WTC11 (cell line): ENCODE data around the gene SCO1. TPM values are rescaled to one million over a fixed set of nuclear protein-coding genes. Genes with fewer than 3 reads are reported as not detected.

Experiments used
- ATAC-seq: fragments of 200-7000 bp; cut with Tn5 transposase; 2 replicates; pipeline ENCODE4 v1.10.0; 2021; ENCODE audit warnings: mild to moderate bottlenecking, moderate library complexity
- CTCF ChIA-PET: fragments of 300-600 bp; sonication (Branson Sonifier 250); formaldehyde crosslinking; loops from one replicate; lab custom pipeline; 2021; ENCODE audit warnings: antibody characterized with exemption; lab: Charles Lee
- POLR2A ChIA-PET: fragments of 350-600 bp; sonication (Branson Sonifier 250); formaldehyde crosslinking; loops from one replicate; lab custom pipeline; 2021; ENCODE audit warnings: antibody characterized with exemption; lab: Charles Lee
- DNase-seq: peaks from one replicate; pipeline ENCODE4 v3.0.0; 2021; ENCODE audit warnings: low spot score
- H3K27ac Mint-ChIP-seq: 2 replicates; pipeline ENCODE4 v1.8.0; 2021; ENCODE audit warnings: mixed read lengths
- H3K27me3 Mint-ChIP-seq: 2 replicates; pipeline ENCODE4 v1.8.0; 2021; ENCODE audit warnings: low read depth, mild to moderate bottlenecking, moderate library complexity, mixed read lengths
- H3K36me3 Mint-ChIP-seq: 2 replicates; pipeline ENCODE4 v1.8.0; 2021; ENCODE audit warnings: mixed read lengths
- H3K4me1 Mint-ChIP-seq: 2 replicates; pipeline ENCODE4 v1.8.0; 2022; ENCODE audit warnings: mixed read lengths
- H3K4me3 Mint-ChIP-seq: 2 replicates; pipeline ENCODE4 v1.8.0; 2021; ENCODE audit warnings: mild to moderate bottlenecking, moderate library complexity, mixed read lengths
- H3K9me3 Mint-ChIP-seq: 2 replicates; pipeline ENCODE4 v1.8.0; 2021; ENCODE audit warnings: mixed read lengths
- ATF1 ChIP-seq: sonication (generic); formaldehyde crosslinking; IDR thresholded peaks from 2 replicates; pipeline ENCODE4 v1.8.1; 2023; ENCODE audit warnings: mild to moderate bottlenecking, moderate library complexity, missing genetic modification reagents
- GRHL2 ChIP-seq: fragments of 250-450 bp; sonication (Bioruptor Pico); IDR thresholded peaks from 2 replicates; pipeline ENCODE4 v1.8.0; 2022; ENCODE audit warnings: mild to moderate bottlenecking, moderate library complexity; ENCODE audit not compliant: insufficient replicate concordance, severe bottlenecking
- JAZF1 ChIP-seq: fragments of 250-450 bp; sonication (Bioruptor Pico); IDR thresholded peaks from 2 replicates; pipeline ENCODE4 v1.9.0; 2021; ENCODE audit warnings: moderate library complexity, mild to moderate bottlenecking, inconsistent platforms
- KAT7 ChIP-seq: sonication (generic); formaldehyde crosslinking; IDR thresholded peaks from 2 replicates; pipeline ENCODE4 v1.8.1; 2023; ENCODE audit warnings: missing genetic modification reagents, mild to moderate bottlenecking, borderline replicate concordance
- MXD4 ChIP-seq: fragments of 250-450 bp; sonication (Bioruptor Pico); IDR thresholded peaks from 2 replicates; pipeline ENCODE4 v1.8.0; 2021; ENCODE audit warnings: mild to moderate bottlenecking, moderate library complexity, borderline replicate concordance
- NR3C1 ChIP-seq: sonication (generic); formaldehyde crosslinking; conservative IDR thresholded peaks from 2 replicates; pipeline ENCODE4 v1.8.1; 2023; ENCODE audit warnings: low read depth, mild to moderate bottlenecking, missing genetic modification reagents
- SMAD4 ChIP-seq: sonication (generic); formaldehyde crosslinking; IDR thresholded peaks from 2 replicates; pipeline ENCODE4 v1.8.0; 2022; ENCODE audit warnings: mild to moderate bottlenecking, missing genetic modification reagents
- TCF7 ChIP-seq: sonication (generic); formaldehyde crosslinking; IDR thresholded peaks from 2 replicates; pipeline ENCODE4 v1.8.0; 2022; ENCODE audit warnings: mild to moderate bottlenecking, low read depth, missing genetic modification reagents, moderate library complexity
- TP53 ChIP-seq: sonication (generic); formaldehyde crosslinking; IDR thresholded peaks from 2 replicates; pipeline ENCODE4 v1.8.1; 2023; ENCODE audit warnings: mild to moderate bottlenecking, missing genetic modification reagents
- ZNF121 ChIP-seq: sonication (generic); formaldehyde crosslinking; IDR thresholded peaks from 2 replicates; pipeline ENCODE4 v1.8.0; 2023; ENCODE audit warnings: missing genetic modification reagents
- ZNF219 ChIP-seq: sonication (generic); formaldehyde crosslinking; IDR thresholded peaks from 2 replicates; pipeline ENCODE4 v1.8.0; 2023; ENCODE audit warnings: missing genetic modification reagents, mild to moderate bottlenecking, borderline replicate concordance
- ZNF232 ChIP-seq: sonication (generic); formaldehyde crosslinking; IDR thresholded peaks from 2 replicates; pipeline ENCODE4 v1.8.0; 2022; ENCODE audit warnings: mild to moderate bottlenecking, missing genetic modification reagents
- ZNF263 ChIP-seq: sonication (generic); formaldehyde crosslinking; IDR thresholded peaks from 2 replicates; pipeline ENCODE4 v1.8.1; 2022; ENCODE audit warnings: low read depth, mild to moderate bottlenecking, moderate library complexity, missing genetic modification reagents
- total RNA-seq: library from RNA; stranded (reverse); gene quantifications from 3 replicates; pipeline ENCODE4 v1.2.3, GENCODE V29; 2021
- TF ChIP-seq, protein P1 (sequence below): sonication (generic); formaldehyde crosslinking; IDR thresholded peaks from 2 replicates; pipeline ENCODE4 v1.8.1; 2022; ENCODE audit warnings: low read depth, missing genetic modification reagents, borderline replicate concordance
- TF ChIP-seq, protein P2 (sequence below): sonication (generic); formaldehyde crosslinking; IDR thresholded peaks from 2 replicates; pipeline ENCODE4 v1.8.1; 2022; ENCODE audit warnings: mild to moderate bottlenecking, missing genetic modification reagents, moderate library complexity, borderline replicate concordance
- TF ChIP-seq, protein P3 (sequence below): fragments of 250-450 bp; sonication (Bioruptor Pico); IDR thresholded peaks from 2 replicates; pipeline ENCODE4 v1.9.0; 2021; ENCODE audit warnings: moderate library complexity, mild to moderate bottlenecking, inconsistent platforms, borderline replicate concordance
- TF ChIP-seq, protein P4 (sequence below): sonication (generic); formaldehyde crosslinking; IDR thresholded peaks from 2 replicates; pipeline ENCODE4 v1.8.0; 2022; ENCODE audit warnings: mild to moderate bottlenecking, missing genetic modification reagents
- TF ChIP-seq, protein P5 (sequence below): sonication (generic); formaldehyde crosslinking; IDR thresholded peaks from 2 replicates; pipeline ENCODE4 v1.8.1; 2022; ENCODE audit warnings: missing genetic modification reagents, borderline replicate concordance
- TF ChIP-seq, protein P6 (sequence below): fragments of 250-450 bp; sonication (Bioruptor Pico); IDR thresholded peaks from 2 replicates; pipeline ENCODE4 v1.8.0; 2021; ENCODE audit warnings: mild to moderate bottlenecking
- TF ChIP-seq, protein P7 (sequence below): sonication (generic); formaldehyde crosslinking; IDR thresholded peaks from 2 replicates; pipeline ENCODE4 v1.8.1; 2022; ENCODE audit warnings: low read depth, mild to moderate bottlenecking, moderate library complexity, missing genetic modification reagents, borderline replicate concordance
- TF ChIP-seq, protein P8 (sequence below): sonication (generic); formaldehyde crosslinking; IDR thresholded peaks from 2 replicates; pipeline ENCODE4 v1.8.1; 2023; ENCODE audit warnings: mild to moderate bottlenecking, missing genetic modification reagents, moderate library complexity
- TF ChIP-seq, protein P9 (sequence below): sonication (generic); formaldehyde crosslinking; IDR thresholded peaks from 2 replicates; pipeline ENCODE4 v1.8.1; 2023; ENCODE audit warnings: mild to moderate bottlenecking, missing genetic modification reagents, moderate library complexity

Gene SCO1
- total RNA-seq, 1 experiment from 2014 or later, result 63.8 TPM

DNA sequence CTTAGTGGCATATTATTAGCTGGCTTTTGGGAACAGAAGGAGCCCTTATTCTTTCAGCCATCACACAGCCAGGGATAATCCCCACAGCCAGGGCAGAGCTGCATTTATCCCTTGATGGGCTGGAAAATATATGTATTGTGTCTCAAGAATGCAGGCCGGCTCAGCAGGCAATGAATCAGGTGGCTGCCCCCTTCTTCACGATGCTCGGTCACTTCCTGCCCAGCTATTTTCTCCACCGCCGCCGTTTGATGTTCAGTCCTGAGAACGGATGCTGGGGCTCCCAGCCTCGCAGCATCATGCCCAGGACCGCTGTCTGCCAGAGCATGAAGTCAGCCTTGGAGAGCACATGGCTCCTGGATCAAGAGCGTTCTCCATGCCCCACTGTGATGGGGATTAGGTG lies 35.9 kb downstream of the SCO1 start (continued):
- TF ChIP-seq, protein P1, sequence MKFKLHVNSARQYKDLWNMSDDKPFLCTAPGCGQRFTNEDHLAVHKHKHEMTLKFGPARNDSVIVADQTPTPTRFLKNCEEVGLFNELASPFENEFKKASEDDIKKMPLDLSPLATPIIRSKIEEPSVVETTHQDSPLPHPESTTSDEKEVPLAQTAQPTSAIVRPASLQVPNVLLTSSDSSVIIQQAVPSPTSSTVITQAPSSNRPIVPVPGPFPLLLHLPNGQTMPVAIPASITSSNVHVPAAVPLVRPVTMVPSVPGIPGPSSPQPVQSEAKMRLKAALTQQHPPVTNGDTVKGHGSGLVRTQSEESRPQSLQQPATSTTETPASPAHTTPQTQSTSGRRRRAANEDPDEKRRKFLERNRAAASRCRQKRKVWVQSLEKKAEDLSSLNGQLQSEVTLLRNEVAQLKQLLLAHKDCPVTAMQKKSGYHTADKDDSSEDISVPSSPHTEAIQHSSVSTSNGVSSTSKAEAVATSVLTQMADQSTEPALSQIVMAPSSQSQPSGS (CRISPR knock-in tag), result no peak
- TF ChIP-seq JAZF1 (CRISPR knock-in tag) (no peak), ZNF232 (CRISPR knock-in tag) (no peak), SMAD4 (CRISPR knock-in tag) (no peak), ZNF263 (CRISPR knock-in tag) (no peak), NR3C1 (CRISPR knock-in tag) (no peak)
- TF ChIP-seq, protein P2, sequence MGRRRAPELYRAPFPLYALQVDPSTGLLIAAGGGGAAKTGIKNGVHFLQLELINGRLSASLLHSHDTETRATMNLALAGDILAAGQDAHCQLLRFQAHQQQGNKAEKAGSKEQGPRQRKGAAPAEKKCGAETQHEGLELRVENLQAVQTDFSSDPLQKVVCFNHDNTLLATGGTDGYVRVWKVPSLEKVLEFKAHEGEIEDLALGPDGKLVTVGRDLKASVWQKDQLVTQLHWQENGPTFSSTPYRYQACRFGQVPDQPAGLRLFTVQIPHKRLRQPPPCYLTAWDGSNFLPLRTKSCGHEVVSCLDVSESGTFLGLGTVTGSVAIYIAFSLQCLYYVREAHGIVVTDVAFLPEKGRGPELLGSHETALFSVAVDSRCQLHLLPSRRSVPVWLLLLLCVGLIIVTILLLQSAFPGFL, result no peak
- TF ChIP-seq, protein P3, sequence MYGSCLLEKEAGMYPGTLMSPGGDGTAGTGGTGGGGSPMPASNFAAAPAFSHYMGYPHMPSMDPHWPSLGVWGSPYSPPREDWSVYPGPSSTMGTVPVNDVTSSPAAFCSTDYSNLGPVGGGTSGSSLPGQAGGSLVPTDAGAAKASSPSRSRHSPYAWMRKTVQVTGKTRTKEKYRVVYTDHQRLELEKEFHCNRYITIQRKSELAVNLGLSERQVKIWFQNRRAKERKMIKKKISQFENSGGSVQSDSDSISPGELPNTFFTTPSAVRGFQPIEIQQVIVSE (CRISPR knock-in tag), result no peak
- TF ChIP-seq, protein P4, sequence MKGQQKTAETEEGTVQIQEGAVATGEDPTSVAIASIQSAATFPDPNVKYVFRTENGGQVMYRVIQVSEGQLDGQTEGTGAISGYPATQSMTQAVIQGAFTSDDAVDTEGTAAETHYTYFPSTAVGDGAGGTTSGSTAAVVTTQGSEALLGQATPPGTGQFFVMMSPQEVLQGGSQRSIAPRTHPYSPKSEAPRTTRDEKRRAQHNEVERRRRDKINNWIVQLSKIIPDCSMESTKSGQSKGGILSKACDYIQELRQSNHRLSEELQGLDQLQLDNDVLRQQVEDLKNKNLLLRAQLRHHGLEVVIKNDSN (CRISPR knock-in tag), result no peak

DNA sequence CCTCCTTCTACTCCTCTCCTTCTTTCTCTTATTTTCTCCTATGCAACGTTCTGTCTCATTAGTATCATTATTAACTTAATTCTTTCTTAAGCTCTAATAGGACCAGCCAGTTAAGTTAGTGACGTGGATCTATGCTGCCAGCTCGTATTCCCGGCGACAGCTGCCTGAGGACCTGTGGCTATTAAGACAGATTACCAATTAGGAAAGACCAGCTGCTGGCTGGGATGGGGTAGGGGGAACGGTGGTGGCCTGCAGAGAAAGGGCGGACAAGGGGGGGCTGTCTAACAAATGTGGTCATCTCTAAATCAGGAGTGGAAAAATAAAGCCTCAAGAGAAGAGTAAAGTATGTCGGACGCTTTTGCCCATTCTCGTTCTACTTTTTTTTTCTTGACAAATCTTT lies 39.5 kb downstream of the SCO1 start:
- Mint-ChIP-seq H3K36me3 (no peaks in the 10 kb centered on the region), H3K9me3 (no peaks in the 10 kb centered on the region), H3K27ac (no peak overlapping the region), H3K27me3 (no peaks in the 10 kb centered on the region), H3K4me1 (no peaks in the 10 kb centered on the region), H3K4me3 (no peak overlapping the region)
- POLR2A ChIA-PET, result interaction anchor here (0.6 kb wide), 1 partner anchor 352 kb away, joined by 3 read pairs; no protein-coding TSS in a partner anchor
- ATAC-seq, result no peak
- DNase-seq, result no peak
- CTCF ChIA-PET, result interaction anchor here (1.7 to 3.5 kb wide), 2 partner anchors 11 to 23 kb away, joined by 8 to 23 read pairs; no protein-coding TSS in a partner anchor
- no peak for TF ChIP-seq TP53 (CRISPR knock-in tag)
- no peak for TF ChIP-seq ZNF121 (CRISPR knock-in tag)
- TF ChIP-seq ZNF219 (CRISPR knock-in tag), result no peak
- TF ChIP-seq, protein P3 (CRISPR knock-in tag), result no peak
- TF ChIP-seq, protein P5, sequence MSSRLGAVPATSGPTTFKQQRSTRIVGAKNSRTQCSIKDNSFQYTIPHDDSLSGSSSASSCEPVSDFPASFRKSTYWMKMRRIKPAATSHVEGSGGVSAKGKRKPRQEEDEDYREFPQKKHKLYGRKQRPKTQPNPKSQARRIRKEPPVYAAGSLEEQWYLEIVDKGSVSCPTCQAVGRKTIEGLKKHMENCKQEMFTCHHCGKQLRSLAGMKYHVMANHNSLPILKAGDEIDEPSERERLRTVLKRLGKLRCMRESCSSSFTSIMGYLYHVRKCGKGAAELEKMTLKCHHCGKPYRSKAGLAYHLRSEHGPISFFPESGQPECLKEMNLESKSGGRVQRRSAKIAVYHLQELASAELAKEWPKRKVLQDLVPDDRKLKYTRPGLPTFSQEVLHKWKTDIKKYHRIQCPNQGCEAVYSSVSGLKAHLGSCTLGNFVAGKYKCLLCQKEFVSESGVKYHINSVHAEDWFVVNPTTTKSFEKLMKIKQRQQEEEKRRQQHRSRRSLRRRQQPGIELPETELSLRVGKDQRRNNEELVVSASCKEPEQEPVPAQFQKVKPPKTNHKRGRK (CRISPR knock-in tag), result no peak

DNA sequence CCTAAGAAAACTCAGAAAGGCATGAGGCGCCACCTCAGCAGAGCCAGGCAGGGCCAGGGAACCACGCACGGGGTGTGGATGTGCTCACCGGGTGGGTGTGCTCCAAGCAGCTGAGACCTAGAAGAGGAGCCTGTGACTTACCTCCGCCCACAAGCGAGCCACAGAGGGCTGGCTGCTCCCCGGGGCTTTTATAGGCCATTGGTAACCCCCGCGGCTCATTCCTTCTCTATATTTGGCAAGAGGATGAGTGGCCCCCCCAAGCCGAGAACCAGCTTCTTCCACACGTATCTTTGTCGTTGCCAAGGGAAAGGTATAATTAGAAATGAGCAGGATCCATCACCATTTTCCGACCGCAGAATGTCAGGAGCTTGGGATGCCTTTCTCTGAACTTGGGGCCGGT lies 40.2 kb downstream of the SCO1 start, which contains the start of gene MYH3:
TSS of gene MYH3 (minus strand) at position 162 of the 400 bp plus-strand sequence. CDS start 2,245 bp downstream, outside the sequence.
- no peaks in the 10 kb centered on the region; the same call in 1 of the 2 replicates for H3K27me3 Mint-ChIP-seq
- no peaks in the 10 kb centered on the region for H3K36me3 Mint-ChIP-seq
- TF ChIP-seq, protein P6, sequence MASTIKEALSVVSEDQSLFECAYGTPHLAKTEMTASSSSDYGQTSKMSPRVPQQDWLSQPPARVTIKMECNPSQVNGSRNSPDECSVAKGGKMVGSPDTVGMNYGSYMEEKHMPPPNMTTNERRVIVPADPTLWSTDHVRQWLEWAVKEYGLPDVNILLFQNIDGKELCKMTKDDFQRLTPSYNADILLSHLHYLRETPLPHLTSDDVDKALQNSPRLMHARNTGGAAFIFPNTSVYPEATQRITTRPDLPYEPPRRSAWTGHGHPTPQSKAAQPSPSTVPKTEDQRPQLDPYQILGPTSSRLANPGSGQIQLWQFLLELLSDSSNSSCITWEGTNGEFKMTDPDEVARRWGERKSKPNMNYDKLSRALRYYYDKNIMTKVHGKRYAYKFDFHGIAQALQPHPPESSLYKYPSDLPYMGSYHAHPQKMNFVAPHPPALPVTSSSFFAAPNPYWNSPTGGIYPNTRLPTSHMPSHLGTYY (CRISPR knock-in tag), result no peak
- TF ChIP-seq KAT7, result no peak
- TF ChIP-seq GRHL2, result no peak
- TF ChIP-seq, protein P7, sequence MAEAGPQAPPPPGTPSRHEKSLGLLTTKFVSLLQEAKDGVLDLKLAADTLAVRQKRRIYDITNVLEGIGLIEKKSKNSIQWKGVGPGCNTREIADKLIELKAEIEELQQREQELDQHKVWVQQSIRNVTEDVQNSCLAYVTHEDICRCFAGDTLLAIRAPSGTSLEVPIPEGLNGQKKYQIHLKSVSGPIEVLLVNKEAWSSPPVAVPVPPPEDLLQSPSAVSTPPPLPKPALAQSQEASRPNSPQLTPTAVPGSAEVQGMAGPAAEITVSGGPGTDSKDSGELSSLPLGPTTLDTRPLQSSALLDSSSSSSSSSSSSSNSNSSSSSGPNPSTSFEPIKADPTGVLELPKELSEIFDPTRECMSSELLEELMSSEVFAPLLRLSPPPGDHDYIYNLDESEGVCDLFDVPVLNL (CRISPR knock-in tag), result no peak
- no peak for TF ChIP-seq ZNF121 (CRISPR knock-in tag)
- no peak for TF ChIP-seq ATF1 (CRISPR knock-in tag)
- TF ChIP-seq, protein P8, sequence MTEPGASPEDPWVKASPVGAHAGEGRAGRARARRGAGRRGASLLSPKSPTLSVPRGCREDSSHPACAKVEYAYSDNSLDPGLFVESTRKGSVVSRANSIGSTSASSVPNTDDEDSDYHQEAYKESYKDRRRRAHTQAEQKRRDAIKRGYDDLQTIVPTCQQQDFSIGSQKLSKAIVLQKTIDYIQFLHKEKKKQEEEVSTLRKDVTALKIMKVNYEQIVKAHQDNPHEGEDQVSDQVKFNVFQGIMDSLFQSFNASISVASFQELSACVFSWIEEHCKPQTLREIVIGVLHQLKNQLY, result no peak
- TF ChIP-seq TCF7 (CRISPR knock-in tag), result no peak
- TF ChIP-seq, protein P9, sequence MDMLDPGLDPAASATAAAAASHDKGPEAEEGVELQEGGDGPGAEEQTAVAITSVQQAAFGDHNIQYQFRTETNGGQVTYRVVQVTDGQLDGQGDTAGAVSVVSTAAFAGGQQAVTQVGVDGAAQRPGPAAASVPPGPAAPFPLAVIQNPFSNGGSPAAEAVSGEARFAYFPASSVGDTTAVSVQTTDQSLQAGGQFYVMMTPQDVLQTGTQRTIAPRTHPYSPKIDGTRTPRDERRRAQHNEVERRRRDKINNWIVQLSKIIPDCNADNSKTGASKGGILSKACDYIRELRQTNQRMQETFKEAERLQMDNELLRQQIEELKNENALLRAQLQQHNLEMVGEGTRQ (CRISPR knock-in tag), result no peak
- no peak for TF ChIP-seq MXD4 (CRISPR knock-in tag)
- POLR2A ChIA-PET, result interaction anchor here (0.6 kb wide), 1 partner anchor 351 kb away, joined by 3 read pairs; no protein-coding TSS in a partner anchor
- H3K4me1 Mint-ChIP-seq, result no peaks in the 10 kb centered on the region
- CTCF ChIA-PET, result interaction anchor here (1.7 to 3.5 kb wide), 2 partner anchors 10 to 22 kb away, joined by 8 to 23 read pairs; no protein-coding TSS in a partner anchor
- H3K27ac Mint-ChIP-seq, result peak within 1 kb of the TSS; percentile 28
- no peak for DNase-seq
- H3K9me3 Mint-ChIP-seq, result no peaks in the 10 kb centered on the region
- H3K4me3 Mint-ChIP-seq, result no peak within 1 kb of the TSS
- peak; percentile 20; the same call in 1 of the 2 replicates for ATAC-seq
